ENCODE results near the gene PRKRA. TPM values are rescaled to one million over a fixed set of nuclear protein-coding genes. Genes with fewer than 3 reads are reported as not detected.

Gene PRKRA
- total and polyA plus RNA-seq, 2 of the 13 experiments (the other 11 are each of a cell fraction or from before 2014, with no cell fraction given) = 53.1 to 74.7 TPM

DNA sequence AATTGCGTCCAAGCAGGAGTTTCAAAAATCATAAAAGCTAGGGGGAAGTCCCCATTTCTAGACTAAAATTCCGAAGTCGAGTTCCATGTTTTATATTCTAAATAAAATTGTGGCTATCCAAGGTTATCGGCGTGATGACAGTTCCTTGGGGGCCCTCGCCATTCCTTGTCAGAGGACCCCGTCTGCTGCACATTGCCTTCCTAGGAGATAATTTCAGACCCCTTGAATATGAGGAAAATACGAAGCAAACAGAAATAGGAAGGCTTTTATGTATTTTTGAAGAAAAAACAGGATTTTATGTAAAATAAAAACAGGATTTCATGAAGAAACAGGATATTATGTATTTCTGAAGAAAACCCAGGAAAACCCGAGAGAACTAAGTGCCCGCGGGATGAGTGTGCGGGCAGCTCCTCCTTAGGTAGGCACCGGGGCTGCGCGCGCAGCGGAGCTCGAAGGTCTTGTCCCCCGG, 28.8 kb upstream of the PRKRA start:
- H2AFZ ChIP-seq (ENCODE audit: low read length) = peak overlapping the region; percentile 55
- in situ Hi-C loops (cut with HindIII; ENCODE audit: extremely low pct_ligation_motif_present, low pct_unique_long_range_greater_than_20kb) = no loop called here
- H3K36me3 ChIP-seq (replicated peaks in 1 of 2; ENCODE audit: control insufficient read depth in 1 of 2, insufficient read depth in 2 of 2, low read length in 2 of 2) = no peaks in the 10 kb centered on the region
- H4K20me1 ChIP-seq (ENCODE audit: insufficient read depth, low read length) = peaks cover 9% of the 10 kb centered on the region; the same call in 1 of the 2 replicates
- FAIRE-seq = no peak
- BruUV-seq (replicated peaks) = no TSS peak
- ChIA-PET CTCF (ENCODE audit: low intra/inter-chr PET ratio, low total read pairs) (interaction anchor here (1.2 kb wide), 1 partner anchor 28 kb away, joined by 4 read pairs; the partner anchor contains the start of gene PJVK), POLR2A (interaction anchor here (1.0 to 4.6 kb wide), 8 partner anchors 8 to 65 kb away, joined by 3 to 74 read pairs (median 8); partner anchors contain the start of genes PJVK and PRKRA)
- intact Hi-C loops (cut with micrococcal nuclease; ENCODE audit: unreplicated experiment) = loop anchor here (2.0 kb wide), 1 partner anchor 43 kb away; no protein-coding TSS in a partner anchor
- no peak for ATAC-seq
- H3K4me2 ChIP-seq (ENCODE audit: low read depth, low read length) = peak overlapping the region; percentile 91
- peaks cover 57% of the 10 kb centered on the region for H3K4me1 ChIP-seq (ENCODE audit: insufficient read depth, low read length)
- no peaks in the 10 kb centered on the region; a peak in 1 of 5 replicates for H3K27me3 ChIP-seq (ENCODE audit: control insufficient read depth in 1 of 2, insufficient read depth in 2 of 2, low read length in 2 of 2)
- H3K4me3 ChIP-seq (replicated peaks in 1 of 3; ENCODE audit: insufficient read depth in 1 of 3, low read depth in 2 of 3, low read length in 3 of 3) = peak overlapping the region; percentile 80 to 91 (median 82)
- peaks cover 61% of the 10 kb centered on the region for H3K79me2 ChIP-seq (ENCODE audit: insufficient read depth, low read length)
- peak overlapping the region; percentile 86 for H3K9ac ChIP-seq (ENCODE audit: insufficient read depth, low read depth, low read length)
- H3K27ac ChIP-seq (ENCODE audit: extremely low read length, insufficient read depth, low read length) = peak overlapping the region; percentile 89
- H3K9me3 ChIP-seq (ENCODE audit: low read length) = no peaks in the 10 kb centered on the region
- 6% methylated on average over 16 of the region's 19 CpGs for WGBS (ENCODE audit: low lambda C conversion rate)
- DNase-seq (ENCODE audit: low spot score) = no peak
- 0 out of 2 replicates have a peak, but pooled peaks have one; percentile 25 for TF ChIP-seq NR2F6 (IDR thresholded peaks at IDR 0.05)
- TF ChIP-seq NR2F6 (CRISPR knock-in tag; IDR thresholded peaks at IDR 0.05) = no peak
- TF ChIP-seq ZNF7 (CRISPR knock-in tag; IDR thresholded peaks at IDR 0.05) = peak; percentile 99
- TF ChIP-seq KIAA2018 (CRISPR knock-in tag; IDR thresholded peaks at IDR 0.05; ENCODE audit: borderline replicate concordance) = 0 out of 2 replicates have a peak, but pooled peaks have one; percentile 14
- peak; percentile 21; the same call in 1 of the 2 replicates for TF ChIP-seq PRDM10 (CRISPR knock-in tag; IDR thresholded peaks at IDR 0.05; ENCODE audit: low read depth)
- TF ChIP-seq SNAI1 (CRISPR knock-in tag; IDR thresholded peaks at IDR 0.05; ENCODE audit: borderline replicate concordance) = 0 out of 2 replicates have a peak, but pooled peaks have one; percentile 62
- TF ChIP-seq ZFP1 (CRISPR knock-in tag; IDR thresholded peaks at IDR 0.05) = no peak
- TF ChIP-seq KDM5A (IDR thresholded peaks at IDR 0.05; ENCODE audit: borderline replicate concordance, low read length) = peak; percentile 64; the same call in 1 of the 2 replicates
- TF ChIP-seq, protein P1, sequence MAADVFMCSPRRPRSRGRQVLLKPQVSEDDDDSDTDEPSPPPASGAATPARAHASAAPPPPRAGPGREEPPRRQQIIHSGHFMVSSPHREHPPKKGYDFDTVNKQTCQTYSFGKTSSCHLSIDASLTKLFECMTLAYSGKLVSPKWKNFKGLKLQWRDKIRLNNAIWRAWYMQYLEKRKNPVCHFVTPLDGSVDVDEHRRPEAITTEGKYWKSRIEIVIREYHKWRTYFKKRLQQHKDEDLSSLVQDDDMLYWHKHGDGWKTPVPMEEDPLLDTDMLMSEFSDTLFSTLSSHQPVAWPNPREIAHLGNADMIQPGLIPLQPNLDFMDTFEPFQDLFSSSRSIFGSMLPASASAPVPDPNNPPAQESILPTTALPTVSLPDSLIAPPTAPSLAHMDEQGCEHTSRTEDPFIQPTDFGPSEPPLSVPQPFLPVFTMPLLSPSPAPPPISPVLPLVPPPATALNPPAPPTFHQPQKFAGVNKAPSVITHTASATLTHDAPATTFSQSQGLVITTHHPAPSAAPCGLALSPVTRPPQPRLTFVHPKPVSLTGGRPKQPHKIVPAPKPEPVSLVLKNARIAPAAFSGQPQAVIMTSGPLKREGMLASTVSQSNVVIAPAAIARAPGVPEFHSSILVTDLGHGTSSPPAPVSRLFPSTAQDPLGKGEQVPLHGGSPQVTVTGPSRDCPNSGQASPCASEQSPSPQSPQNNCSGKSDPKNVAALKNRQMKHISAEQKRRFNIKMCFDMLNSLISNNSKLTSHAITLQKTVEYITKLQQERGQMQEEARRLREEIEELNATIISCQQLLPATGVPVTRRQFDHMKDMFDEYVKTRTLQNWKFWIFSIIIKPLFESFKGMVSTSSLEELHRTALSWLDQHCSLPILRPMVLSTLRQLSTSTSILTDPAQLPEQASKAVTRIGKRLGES (CRISPR knock-in tag; IDR thresholded peaks at IDR 0.05; ENCODE audit: borderline replicate concordance) = no peak
